ENCODE data around the gene MTUS2.

MTUS2 gene

DNA sequence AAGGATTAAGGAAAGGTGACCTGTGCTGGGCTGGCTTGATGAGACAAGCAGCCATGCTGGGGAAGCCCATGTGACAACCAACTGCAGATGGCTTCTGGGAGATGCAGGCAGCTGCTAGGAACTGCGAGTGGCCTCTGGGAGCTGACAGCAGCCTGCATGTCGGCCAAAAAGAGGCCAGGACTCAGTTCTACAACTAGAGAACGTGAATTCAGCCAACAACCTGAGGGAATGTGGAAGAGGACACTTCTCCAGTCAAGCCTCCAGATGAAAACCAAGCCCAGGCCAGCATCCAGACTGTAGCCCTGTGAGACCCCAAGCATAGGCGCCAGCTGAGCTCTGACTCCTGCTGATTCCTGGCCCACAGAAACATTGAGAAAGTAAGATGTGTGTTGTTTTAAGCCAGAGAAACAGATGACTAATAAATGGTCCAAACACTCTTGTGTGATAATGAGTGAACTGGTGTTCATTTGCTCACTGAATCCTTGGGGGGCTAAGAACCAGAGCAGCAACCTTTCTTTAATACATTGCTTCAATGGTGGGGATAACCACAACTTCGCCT is 730.4 kb downstream of the MTUS2 start:
- no peak for DNase-seq (ENCODE audit: low spot score)

DNA sequence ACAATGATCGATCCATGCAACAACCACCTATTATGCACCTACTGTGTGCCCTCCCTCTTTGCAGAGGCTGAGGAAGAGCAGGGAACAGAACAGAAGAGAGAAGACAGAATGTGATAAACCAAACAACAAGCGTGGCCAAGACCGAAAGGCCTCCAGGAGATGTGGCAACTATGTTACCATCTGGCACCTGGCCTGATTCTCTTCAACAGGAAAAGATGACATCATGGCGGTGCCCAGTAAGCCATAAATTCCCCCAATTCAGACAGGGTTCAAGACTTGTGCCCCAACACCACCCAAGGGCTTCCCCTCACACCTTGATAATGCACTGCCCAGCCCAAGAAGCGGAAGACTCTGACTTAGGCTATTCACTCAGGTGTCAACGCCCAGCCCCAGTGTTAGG is 731.1 kb downstream of the MTUS2 start:
- no peak for DNase-seq (ENCODE audit: low spot score)
